KOPT-K1 (cell line): Measurements from ENCODE around the gene NLRP10.
A peak's percentile ranks its signal among the peaks of the same experiment; 100 is the strongest.

ENCODE experiments used
- H3K27ac ChIP-seq: fragments of 200-600 bp; sonication (generic); 2 replicates; pipeline ENCODE4 v1.5.1; 2016; ENCODE audit warnings: antibody characterized with exemption, mild to moderate bottlenecking, low read depth, low read length; ENCODE audit not compliant: poor library complexity, severe bottlenecking
- H3K36me3 ChIP-seq: fragments of 200-600 bp; sonication (generic); 2 replicates; pipeline ENCODE4 v1.5.1; 2017; ENCODE audit warnings: antibody characterized with exemption, mild to moderate bottlenecking, low read length, moderate library complexity; ENCODE audit not compliant: insufficient read depth
- H3K9me3 ChIP-seq: fragments of 200-600 bp; sonication (generic); 2 replicates; pipeline ENCODE4 v1.5.1; 2017; ENCODE audit warnings: antibody characterized with exemption, low read length, mild to moderate bottlenecking; ENCODE audit not compliant: insufficient read depth, poor library complexity, severe bottlenecking

Gene NLRP10

DNA sequence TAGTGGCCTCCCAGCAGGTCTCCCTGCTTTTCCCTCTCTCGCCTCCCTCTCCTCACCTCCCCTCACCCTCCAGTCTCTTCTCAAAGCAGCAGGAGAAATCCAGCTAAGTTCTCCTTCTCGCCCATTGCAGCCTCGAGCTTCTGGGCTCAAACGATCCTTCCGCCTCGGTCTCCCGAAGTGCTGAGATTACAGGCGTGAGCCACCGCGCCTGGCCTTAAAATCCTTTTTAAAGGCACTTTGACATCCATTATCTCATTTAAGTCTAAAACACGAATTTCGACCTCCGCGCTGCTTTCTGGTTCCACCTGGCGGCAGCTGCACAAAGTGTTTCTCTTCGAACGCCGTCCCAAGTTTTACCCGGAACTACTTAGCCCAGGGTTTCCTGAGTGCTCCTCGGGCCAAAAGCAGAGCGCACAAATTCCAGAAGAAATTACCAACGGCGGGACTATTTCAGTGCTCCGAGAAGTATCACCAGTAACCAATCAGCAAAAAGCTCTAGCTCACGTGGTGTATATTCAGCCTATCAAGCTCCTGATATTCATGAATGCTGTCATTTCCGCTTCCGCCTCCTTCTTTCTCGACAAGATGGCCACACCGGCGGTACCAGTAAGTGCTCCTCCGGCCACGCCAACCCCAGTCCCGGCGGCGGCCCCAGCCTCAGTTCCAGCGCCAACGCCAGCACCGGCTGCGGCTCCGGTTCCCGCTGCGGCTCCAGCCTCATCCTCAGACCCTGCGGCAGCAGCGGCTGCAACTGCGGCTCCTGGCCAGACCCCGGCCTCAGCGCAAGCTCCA, 21.7 kb upstream of the NLRP10 start, which contains the start of gene EIF3F:
EIF3F (plus strand) TSS at position 570 of the 792 bp plus-strand sequence; CDS start at position 586, 16 bp downstream.
- Histone ChIP-seq H3K27ac (peak within 1 kb of the TSS; percentile 53), H3K9me3 (no peaks in the 10 kb centered on the region), H3K36me3 (peaks cover 34% of the 10 kb centered on the region)

DNA sequence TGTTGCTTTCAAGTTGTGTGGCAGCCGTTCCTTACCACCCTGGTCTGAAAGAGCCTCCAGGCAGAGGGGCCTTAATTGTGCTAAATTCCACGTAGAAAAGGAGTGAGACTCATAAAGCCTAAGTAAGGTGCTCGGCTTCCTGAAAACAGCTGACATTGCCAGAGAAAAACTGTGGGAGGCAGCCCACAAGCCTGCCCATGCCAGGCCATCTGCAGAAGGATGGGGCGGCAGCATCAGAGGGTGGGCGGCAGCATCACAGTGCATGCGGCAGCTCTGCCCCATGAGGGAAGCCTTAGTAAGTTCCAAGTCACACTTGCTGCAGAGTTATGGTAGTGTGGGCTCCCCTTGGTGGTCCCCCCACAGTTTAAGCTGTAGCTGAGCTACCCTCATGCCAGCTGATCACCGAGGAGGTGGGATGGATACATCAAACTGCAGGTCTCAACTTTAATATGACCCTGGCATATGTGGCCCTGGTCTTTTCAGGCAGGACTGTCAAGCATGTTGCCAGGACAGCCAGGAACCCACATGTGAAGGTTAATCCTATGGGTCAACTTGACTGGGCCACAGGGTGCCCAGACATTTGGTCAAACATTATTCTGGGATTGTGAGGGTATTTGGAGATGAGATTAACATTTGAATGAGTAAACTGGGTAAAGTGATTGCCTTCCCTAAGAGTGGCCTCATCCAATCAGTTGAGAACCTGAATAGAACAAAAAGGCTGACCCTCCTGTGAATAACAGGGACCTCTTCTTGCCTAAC, 18.8 kb upstream of the NLRP10 start:
- H3K36me3 ChIP-seq = peaks cover 6% of the 10 kb centered on the region
- no peaks in the 10 kb centered on the region for H3K9me3 ChIP-seq
- H3K27ac ChIP-seq = no peak overlapping the region

DNA sequence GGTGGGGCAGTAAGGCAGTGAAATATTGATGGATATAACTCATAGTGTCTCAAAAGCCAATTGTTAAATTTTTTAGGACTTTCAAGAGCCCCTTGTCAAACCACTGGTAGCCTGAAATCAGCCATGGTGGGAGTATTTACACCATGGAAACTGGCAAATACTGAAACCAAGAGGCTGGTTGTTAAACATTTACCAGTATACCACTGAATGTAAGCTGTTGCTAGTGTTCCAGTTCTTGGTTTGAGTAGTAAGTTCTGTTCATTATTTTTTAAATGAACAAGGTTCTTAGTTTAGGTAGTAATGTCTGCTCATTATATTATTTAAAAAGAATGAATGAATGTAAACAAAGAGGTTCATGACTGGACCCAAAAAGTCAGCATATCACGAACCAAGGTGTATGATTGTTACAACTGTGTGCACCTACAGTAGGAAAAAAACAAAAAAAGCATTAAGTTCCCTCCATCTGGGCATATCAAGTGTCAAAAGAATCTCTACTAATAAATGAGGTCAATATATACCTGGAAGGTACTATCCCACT, 17.4 kb upstream of the NLRP10 start:
- H3K36me3 ChIP-seq = no peaks in the 10 kb centered on the region
- no peak overlapping the region for H3K27ac ChIP-seq
- H3K9me3 ChIP-seq = no peaks in the 10 kb centered on the region

DNA sequence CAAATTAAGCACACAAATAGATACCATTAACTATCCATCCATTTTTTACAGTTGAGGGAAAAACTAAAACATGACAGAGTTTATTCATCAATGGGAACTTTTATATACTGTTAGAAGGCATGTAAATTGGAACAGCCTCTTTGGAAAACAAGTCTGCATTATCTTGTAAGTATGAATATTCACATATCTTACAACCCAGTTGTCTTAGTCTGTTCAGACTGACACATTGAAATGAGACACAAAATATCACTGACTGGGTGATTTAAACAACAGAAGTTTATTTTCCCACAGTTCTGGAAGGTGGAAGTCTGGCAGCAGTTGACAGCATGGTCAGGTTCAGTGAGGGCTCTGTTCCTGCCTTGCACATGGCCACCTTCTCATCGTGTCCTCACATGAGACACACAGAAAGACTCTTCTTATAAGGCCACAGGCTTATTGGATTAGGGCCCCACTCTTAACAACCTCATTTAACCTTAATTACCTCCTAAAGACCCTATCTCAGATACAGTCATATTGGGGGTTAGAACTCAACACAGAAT, 16.4 kb upstream of the NLRP10 start:
- no peak overlapping the region for H3K27ac ChIP-seq
- no peaks in the 10 kb centered on the region for H3K9me3 ChIP-seq
- H3K36me3 ChIP-seq = no peaks in the 10 kb centered on the region

DNA sequence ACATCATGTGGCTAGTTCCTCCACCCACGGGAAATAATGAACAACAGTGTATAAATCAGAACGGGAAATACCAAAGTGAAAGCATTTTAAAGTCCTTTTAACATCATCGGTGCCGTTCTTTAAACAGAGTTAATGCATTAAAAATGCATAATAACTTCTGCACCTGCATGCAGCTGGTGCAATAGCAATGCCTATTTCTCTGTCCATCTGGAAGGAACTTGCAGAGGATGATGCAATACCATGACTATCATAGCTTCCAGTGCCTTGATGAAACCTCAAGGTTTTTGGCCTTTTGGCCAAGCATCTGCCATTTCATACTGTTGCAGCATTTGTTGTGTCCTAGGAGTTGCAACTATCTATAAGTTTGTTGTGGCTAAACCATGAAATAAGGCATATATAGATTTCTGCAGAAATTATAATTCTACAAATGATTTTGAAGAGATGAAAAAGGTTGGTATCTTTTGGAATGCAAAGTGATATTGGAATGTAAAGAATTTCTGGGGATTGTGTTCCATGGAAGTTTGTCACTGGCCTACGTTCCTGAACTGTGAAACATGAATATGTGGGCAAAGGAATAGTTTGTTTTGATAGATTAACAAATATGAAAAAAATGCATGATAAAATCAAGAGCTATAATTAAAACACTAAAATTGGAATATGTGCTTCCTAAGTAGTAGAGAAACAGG, 12.1 kb upstream of the NLRP10 start:
- Histone ChIP-seq H3K9me3 (no peaks in the 10 kb centered on the region), H3K36me3 (no peaks in the 10 kb centered on the region), H3K27ac (no peak overlapping the region)

DNA sequence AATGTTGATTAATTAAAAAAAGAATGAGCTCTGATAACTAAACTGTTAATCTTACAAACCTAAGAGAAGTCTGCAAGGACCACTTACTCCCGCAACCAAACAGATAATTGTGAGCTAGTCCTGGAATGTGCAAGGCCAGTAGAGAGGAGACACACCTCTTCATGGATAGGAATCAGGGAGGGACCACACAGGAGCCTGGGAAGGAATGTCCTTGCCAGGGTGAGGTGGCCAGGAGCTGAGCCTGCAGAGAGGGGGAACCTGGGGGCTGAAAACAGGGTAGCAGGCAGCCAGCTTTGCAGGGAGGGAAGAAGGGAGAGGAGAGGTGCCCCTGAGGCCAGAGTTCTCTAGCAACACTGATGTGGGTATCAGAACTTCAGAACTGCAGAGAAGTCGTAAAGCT, 9.4 kb upstream of the NLRP10 start:
- no peaks in the 10 kb centered on the region for H3K36me3 ChIP-seq
- no peaks in the 10 kb centered on the region for H3K9me3 ChIP-seq
- no peak overlapping the region for H3K27ac ChIP-seq

DNA sequence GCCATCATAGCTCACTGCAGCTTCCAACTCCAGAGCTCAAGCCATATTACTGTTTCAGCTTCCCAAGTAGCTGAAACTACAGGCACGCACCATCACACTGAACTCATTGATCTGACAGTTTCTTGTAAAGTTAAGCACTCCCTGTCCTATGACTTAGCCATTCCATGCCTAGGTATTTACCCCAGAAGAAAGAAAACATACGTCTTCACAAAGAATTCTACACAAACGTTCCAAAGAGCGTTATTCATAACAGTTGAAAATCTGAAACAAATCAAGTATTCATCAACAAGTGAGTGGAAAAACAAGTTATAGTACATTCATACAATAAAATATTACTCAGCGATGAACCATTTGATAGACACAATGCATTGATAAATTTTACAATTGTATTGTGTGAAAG, 7.8 kb upstream of the NLRP10 start:
- H3K36me3 ChIP-seq = no peaks in the 10 kb centered on the region
- no peaks in the 10 kb centered on the region for H3K9me3 ChIP-seq
- H3K27ac ChIP-seq = no peak overlapping the region

DNA sequence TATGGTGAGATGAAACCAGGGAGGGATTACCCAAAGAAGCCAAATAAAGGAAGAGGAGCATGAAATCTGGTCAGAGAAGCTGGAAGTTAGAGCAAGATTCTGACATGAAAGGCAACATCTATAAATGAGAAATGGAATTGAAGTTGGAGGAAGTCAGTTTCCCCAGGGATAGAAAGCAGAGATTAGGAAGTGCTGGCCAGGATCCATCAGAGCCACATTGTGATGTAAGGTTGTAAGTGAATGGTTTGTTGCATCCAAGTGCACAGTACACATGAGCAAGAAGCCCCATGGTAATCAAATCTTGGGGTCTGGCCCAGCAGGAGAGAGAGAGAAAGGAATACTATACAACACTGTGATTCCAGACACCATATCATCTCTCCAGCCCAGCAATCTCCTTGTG, 6.6 kb upstream of the NLRP10 start:
- Histone ChIP-seq H3K9me3 (no peaks in the 10 kb centered on the region), H3K36me3 (no peaks in the 10 kb centered on the region), H3K27ac (no peak overlapping the region)

DNA sequence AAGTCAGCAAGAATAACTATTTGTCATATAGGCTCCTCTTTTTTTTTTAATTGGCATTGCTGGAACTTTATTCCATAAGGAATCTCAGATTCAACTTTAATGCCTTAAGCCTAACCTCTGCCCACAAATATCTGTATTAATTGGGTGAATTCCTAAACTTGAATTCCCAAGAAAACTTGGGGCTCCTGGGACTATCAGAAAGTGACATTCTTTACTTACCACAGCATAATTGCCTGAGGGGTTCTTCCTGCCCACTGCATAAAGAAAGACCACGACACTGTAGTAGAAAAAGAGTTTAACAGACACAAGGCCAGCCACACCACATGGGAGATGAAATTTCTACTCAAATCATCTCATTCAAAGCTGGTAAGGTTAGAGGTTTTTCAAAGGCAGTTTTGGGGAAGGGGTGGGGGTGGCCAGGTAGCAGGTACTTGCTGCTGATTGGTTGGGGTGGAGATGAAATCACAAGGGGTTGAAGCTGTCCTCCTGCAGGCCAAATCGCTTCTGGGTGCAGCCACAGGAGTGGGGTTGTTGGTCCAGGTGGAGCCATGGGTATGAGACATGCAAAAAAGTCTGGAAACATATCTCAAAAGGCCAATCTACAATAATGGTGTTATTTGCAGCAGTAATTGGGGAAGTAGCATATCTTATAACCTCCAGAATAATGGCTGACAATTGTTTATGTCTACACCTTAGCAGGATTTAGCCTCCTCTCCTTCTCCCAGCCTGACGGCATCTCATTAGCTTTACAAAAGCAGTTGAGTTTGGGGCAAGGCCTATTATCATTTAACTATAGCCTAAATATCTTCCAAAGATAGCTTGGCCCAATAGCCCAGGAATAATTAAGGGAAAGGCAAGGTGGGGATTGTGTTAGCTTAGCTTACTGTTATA, 4.8 kb upstream of the NLRP10 start:
- H3K27ac ChIP-seq = no peak overlapping the region
- no peaks in the 10 kb centered on the region for H3K9me3 ChIP-seq
- no peaks in the 10 kb centered on the region for H3K36me3 ChIP-seq

DNA sequence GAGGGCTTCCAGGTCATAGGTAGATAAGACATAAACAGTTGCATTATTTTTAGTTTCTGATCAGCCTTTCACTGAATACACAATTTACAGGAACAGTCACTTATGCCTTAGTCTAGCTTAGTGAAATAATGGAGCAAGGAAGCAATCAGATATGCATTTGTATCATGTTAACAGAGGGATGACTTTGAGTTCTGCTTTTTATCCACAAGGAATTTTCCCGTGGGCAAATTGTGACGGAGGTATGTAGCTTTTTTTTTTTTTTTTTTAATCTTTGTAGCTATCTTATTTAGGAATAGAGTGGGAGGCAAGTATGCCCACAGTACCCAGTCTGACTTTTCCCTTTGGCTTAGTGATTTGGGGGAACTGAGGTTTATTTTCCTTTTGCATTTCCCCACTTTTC, 3.4 kb upstream of the NLRP10 start:
- no peaks in the 10 kb centered on the region for H3K9me3 ChIP-seq
- H3K27ac ChIP-seq = no peak overlapping the region
- H3K36me3 ChIP-seq = no peaks in the 10 kb centered on the region

DNA sequence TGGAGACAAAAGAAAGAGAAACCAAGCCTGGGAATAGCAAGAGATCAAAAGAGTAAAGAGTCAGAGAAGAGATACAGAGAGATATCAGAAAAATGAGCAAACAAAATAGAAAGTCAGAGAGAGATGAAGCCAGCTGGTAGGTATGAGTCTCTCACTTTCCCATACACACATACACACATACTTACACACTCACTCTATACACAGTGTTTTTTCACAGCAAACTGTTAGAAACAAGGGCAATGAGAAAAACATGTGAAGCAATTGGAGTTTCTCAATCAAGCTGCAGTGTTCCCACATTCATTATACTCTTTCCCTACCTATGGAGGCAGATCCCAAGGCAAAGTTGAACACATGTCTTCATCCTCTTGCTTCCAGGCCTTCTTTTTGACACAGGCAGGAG, 2.6 kb upstream of the NLRP10 start:
- peaks cover 4% of the 10 kb centered on the region for H3K9me3 ChIP-seq
- H3K36me3 ChIP-seq = no peaks in the 10 kb centered on the region
- no peak overlapping the region for H3K27ac ChIP-seq

DNA sequence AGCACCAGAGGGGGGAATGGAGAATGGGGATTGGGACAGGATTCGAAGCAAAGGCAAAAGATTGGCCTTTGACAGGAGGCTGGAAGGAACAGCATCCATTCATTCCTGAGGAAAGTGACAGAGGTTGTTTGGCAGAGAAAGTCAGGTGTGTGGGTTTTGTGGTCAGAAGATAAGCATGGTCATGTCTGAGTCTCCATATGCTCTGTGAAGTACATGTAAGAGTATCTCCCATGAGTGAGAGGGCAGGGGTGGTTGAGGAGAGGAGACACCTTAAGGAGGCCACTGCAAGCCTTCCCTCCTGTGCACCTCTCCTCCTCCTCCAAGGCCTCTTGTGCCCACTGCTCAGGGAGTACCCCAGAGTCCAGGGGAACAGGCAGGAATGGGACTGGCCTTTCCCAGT, 1.9 kb upstream of the NLRP10 start:
- H3K27ac ChIP-seq = no peak overlapping the region
- H3K9me3 ChIP-seq = peaks cover 4% of the 10 kb centered on the region
- no peaks in the 10 kb centered on the region for H3K36me3 ChIP-seq

DNA sequence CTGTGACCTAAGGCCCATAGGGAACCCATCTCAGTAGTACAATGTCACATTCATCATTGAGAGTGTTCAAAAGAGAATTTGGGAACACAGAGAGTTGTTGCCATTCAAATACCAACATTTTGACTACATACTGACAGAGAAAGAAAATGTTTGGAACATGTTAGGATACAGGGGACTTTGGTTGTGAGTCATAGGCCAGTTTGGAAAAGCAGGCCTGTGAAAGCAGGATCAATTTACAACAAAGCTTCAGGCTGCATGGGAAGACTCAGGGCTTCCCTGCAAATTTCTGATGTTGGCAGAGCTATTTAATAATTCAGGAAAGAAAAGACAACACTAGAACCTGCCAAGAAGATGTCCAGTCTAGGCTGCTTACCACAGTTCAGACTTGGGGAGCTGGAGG, 374 bp downstream of the NLRP10 start:
- H3K27ac ChIP-seq = no peak overlapping the region
- H3K9me3 ChIP-seq = peaks cover 4% of the 10 kb centered on the region
- no peaks in the 10 kb centered on the region for H3K36me3 ChIP-seq

DNA sequence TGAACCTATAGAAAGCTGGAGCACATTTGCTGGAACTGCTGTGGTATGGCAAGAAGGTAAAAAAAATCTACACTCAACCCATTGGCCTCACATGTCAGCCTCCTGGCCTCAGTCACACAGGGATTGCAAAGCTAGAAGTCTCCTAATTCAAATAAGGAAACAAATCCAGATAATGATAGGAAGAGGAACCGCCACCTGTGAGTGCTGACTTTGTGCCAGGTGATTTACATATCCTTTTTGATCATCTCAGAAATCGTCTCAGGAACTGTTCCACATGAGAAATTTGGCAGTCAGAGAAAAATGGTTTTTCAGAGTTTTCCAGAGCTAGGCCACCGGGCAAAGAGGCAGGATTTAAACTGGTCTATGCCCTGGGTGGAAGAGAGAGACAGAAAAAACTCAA, 986 bp downstream of the NLRP10 start:
- no peaks in the 10 kb centered on the region for H3K36me3 ChIP-seq
- no peak overlapping the region for H3K27ac ChIP-seq
- peaks cover 4% of the 10 kb centered on the region for H3K9me3 ChIP-seq
